WERI-Rb-1 (cell line): ENCODE results near the gene HS1BP3.

Experiments
- DNase-seq: peaks from one replicate; pipeline ENCODE4 v3.0.0-alpha.2; 2020
- H3K27ac ChIP-seq: fragments of 250-450 bp; sonication (Bioruptor Pico); 2 replicates; pipeline ENCODE4 v1.5.1; 2020; ENCODE audit warnings: mild to moderate bottlenecking, moderate library complexity
- H3K27me3 ChIP-seq: fragments of 250-450 bp; sonication (Bioruptor Pico); 2 replicates; pipeline ENCODE4 v1.5.1; 2021; ENCODE audit warnings: mild to moderate bottlenecking, low read depth, moderate library complexity; ENCODE audit not compliant: insufficient read depth, severe bottlenecking
- H3K36me3 ChIP-seq: fragments of 250-450 bp; sonication (Bioruptor Pico); 2 replicates; pipeline ENCODE4 v1.5.1; 2020; ENCODE audit warnings: mild to moderate bottlenecking, moderate library complexity
- H3K4me3 ChIP-seq: 2 replicates; pipeline ENCODE4 v1.5.1; 2011; ENCODE audit warnings: low read depth, mild to moderate bottlenecking, control low read depth, low read length
- H3K9me3 ChIP-seq: fragments of 250-450 bp; sonication (Bioruptor Pico); 2 replicates; pipeline ENCODE4 v1.5.1; 2021; ENCODE audit warnings: mild to moderate bottlenecking, moderate library complexity; ENCODE audit not compliant: severe bottlenecking
- CTCF ChIP-seq: IDR thresholded peaks from 2 replicates; pipeline ENCODE4 v1.5.1; 2011; ENCODE audit warnings: low read depth, mild to moderate bottlenecking, control low read depth, inconsistent platforms, low read length

Gene HS1BP3

GRCh38 chr2:20627712-20628380, 23.1 kb downstream of the HS1BP3 start:
- DNase-seq: no peak
- Histone ChIP-seq H3K27ac (no peak overlapping the region), H3K9me3 (no peaks in the 10 kb centered on the region), H3K27me3 (no peaks in the 10 kb centered on the region), H3K4me3 (no peak overlapping the region), H3K36me3 (no peaks in the 10 kb centered on the region)
- no peak for TF ChIP-seq CTCF

- TF ChIP-seq CTCF: no peak
- H3K4me3 ChIP-seq: no peak overlapping the region
- no peak for DNase-seq
- H3K27ac ChIP-seq: no peak overlapping the region
- no peaks in the 10 kb centered on the region for H3K9me3 ChIP-seq
- H3K27me3 ChIP-seq: no peaks in the 10 kb centered on the region
- no peaks in the 10 kb centered on the region for H3K36me3 ChIP-seq
Observed at GRCh38 chr2:20626698-20627513, 24.0 kb downstream of the HS1BP3 start.

- H3K4me3 ChIP-seq: no peak overlapping the region
- no peaks in the 10 kb centered on the region for H3K27me3 ChIP-seq
- no peak for TF ChIP-seq CTCF
- no peaks in the 10 kb centered on the region for H3K9me3 ChIP-seq
- no peak overlapping the region for H3K27ac ChIP-seq
- no peaks in the 10 kb centered on the region for H3K36me3 ChIP-seq
- no peak for DNase-seq
Observed at GRCh38 chr2:20626392-20626697, 24.6 kb downstream of the HS1BP3 start.

- H3K27me3 ChIP-seq: no peaks in the 10 kb centered on the region
- DNase-seq: peak; percentile 8
- no peak overlapping the region for H3K27ac ChIP-seq
- no peak for TF ChIP-seq CTCF
- H3K36me3 ChIP-seq: no peaks in the 10 kb centered on the region
- no peaks in the 10 kb centered on the region for H3K9me3 ChIP-seq
- no peak overlapping the region for H3K4me3 ChIP-seq
Observed at GRCh38 chr2:20625491-20626391, 25.2 kb downstream of the HS1BP3 start.

GRCh38 chr2:20624884-20625485, 25.9 kb downstream of the HS1BP3 start:
- 0 out of 2 replicates have a peak, but pooled peaks have one; percentile 3 for TF ChIP-seq CTCF
- Histone ChIP-seq H3K36me3 (no peaks in the 10 kb centered on the region), H3K27ac (no peak overlapping the region), H3K9me3 (no peaks in the 10 kb centered on the region), H3K27me3 (no peaks in the 10 kb centered on the region), H3K4me3 (no peak overlapping the region)
- DNase-seq: peak; percentile 36
